Testis (tissue), 2 donors: ENCODE data around the gene SERPINA1.

Experiments used
- POLR2A ChIP-seq: fragments of 450-650 bp; IDR thresholded peaks from one replicate; pipeline ENCODE4 v1.6.1; 2017; ENCODE audit warnings: antibody characterized with exemption, mild to moderate bottlenecking, moderate library complexity
- TF ChIP-seq, protein P1 (sequence below), 3 experiments: fragments of 450-650 bp in 2 of 3; fragments of 200-600 bp in 1 of 3; sonication (generic) in 1 of 3; IDR thresholded peaks; one replicate each; pipeline ENCODE4 v1.5.1; 2016 to 2019; ENCODE audit warnings: antibody characterized with exemption in 3 of 3, mild to moderate bottlenecking in 2 of 3, moderate library complexity in 1 of 3

DNA sequence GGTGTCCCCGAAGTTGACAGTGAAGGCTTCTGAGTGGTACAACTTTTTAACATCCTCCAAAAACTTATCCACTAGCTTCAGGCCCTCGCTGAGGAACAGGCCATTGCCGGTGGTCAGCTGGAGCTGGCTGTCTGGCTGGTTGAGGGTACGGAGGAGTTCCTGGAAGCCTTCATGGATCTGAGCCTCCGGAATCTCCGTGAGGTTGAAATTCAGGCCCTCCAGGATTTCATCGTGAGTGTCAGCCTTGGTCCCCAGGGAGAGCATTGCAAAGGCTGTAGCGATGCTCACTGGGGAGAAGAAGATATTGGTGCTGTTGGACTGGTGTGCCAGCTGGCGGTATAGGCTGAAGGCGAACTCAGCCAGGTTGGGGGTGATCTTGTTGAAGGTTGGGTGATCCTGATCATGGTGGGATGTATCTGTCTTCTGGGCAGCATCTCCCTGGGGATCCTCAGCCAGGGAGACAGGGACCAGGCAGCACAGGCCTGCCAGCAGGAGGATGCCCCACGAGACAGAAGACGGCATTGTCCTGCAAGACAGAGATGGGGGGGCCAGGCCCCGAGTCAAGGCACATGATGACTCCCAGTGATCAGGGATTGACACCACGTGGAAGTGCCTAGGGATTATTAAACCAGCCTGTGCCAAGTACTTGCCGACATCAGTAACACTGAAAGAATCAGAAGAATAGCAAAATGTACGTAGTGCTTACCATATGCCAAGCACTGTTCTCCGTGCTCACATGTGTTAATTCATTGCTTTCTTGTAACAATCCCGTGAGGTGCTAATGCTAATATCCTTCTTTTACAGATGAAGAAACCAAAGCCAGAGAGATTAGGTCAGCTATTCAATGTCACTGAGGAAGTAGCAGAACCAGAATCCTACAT lies 5.4 kb downstream of the SERPINA1 start:
- TF ChIP-seq, protein P1, sequence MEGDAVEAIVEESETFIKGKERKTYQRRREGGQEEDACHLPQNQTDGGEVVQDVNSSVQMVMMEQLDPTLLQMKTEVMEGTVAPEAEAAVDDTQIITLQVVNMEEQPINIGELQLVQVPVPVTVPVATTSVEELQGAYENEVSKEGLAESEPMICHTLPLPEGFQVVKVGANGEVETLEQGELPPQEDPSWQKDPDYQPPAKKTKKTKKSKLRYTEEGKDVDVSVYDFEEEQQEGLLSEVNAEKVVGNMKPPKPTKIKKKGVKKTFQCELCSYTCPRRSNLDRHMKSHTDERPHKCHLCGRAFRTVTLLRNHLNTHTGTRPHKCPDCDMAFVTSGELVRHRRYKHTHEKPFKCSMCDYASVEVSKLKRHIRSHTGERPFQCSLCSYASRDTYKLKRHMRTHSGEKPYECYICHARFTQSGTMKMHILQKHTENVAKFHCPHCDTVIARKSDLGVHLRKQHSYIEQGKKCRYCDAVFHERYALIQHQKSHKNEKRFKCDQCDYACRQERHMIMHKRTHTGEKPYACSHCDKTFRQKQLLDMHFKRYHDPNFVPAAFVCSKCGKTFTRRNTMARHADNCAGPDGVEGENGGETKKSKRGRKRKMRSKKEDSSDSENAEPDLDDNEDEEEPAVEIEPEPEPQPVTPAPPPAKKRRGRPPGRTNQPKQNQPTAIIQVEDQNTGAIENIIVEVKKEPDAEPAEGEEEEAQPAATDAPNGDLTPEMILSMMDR (IDR thresholded peaks at IDR 0.05) = no peak
- TF ChIP-seq POLR2A = no peak
